CD4-positive, alpha-beta T cell treated with Interleukin-10 for 1 hour (primary cell): ENCODE data around the gene NME4.
A peak's percentile ranks its signal among the peaks of the same experiment; 100 is the strongest.
"Not testable (repeated sequence)": the region's sequence is repeated elsewhere in the genome, so short reads cannot be mapped to it uniquely, and the experiment has no call there.

ENCODE experiments used
- DNase-seq: peaks from one replicate; pipeline ENCODE4 v3.0.0-alpha.2; 2020

Gene NME4

GRCh38 chr16:397135-397661, at the start of gene NME4:
NME4 (plus strand) TSS chr16:397199; CDS start chr16:397223, 24 bp downstream.
- peak; percentile 19 for DNase-seq

DNA sequence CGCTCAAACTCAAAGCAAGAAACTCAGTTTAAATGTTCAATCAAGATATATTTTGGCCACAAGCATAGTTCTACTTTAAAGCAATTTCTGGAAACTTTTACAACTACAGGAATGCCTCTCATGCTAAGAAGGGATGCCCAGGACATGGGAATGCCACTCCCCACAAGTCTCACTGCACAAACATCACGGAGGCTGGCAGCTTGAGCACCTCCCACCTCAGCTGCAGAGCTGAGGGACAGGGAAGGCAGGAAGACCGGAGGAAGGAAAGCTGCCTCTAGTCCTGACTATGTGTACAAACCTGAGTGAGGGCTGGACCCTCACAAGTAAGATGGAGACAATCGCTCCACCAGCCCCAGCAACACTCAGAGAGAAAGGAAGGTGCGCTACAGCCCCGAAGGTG, 49.8 kb upstream of the NME4 start:
- DNase-seq = no peak

- not testable (repeated sequence) for DNase-seq
Observed at GRCh38 chr16:348495-348894, 48.5 kb upstream of the NME4 start.

GRCh38 chr16:349211-349610, 47.8 kb upstream of the NME4 start:
- no peak for DNase-seq

- no peak for DNase-seq
Observed at GRCh38 chr16:350203-350602, 46.8 kb upstream of the NME4 start.

GRCh38 chr16:351804-352520, 45.0 kb upstream of the NME4 start:
- peak; percentile 44 for DNase-seq

DNA sequence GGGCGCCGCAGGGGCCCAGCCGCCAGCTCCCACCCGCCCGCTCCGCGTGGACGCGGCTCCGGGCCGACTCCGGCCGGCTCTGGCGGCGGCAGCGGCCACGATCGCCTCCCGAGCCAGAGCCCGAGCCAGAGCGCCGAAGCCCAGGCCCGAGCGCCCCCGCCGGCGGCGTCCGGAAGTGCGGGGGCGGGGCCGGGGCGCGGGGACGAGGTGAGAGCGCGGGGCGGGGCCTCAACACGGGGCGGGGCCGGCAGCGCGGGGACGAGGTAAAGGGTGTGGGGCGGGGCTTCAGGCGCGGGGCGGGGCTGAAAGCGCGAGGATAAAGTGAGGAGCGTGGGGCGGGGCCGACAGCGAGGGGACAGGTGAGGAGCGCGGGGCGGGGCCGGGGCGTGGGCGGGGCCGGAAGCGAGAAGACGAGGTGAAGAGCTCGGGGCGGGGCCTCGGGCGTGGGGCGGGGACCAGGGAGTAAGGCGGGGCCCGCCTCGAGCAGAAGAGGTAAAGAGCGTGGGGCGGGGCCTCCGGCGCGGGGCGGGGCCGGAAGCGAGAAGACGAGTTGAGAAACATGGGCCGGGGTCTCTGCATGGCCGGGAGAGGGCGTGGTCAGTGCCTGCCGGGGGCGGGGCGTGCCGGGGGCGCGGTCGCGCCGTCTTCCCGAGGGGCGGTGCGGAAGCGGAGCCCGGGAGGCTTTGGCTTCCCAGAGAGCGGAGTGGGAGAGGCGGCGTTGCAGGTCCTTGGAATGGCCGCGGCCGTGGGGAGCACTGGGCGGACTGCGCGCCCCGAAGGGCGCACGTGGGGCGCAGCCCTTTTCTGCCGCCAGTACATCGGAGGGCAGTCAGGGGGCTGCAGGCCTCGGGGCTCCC, 44.2 kb upstream of the NME4 start, which contains the start of gene AXIN1:
TSS of gene AXIN1 (minus strand) at position 177 of the 857 bp plus-strand sequence. CDS start 5,698 bp downstream, outside the sequence.
- DNase-seq = peak; percentile 100

GRCh38 chr16:353404-354290, 43.4 kb upstream of the NME4 start:
- DNase-seq = no peak

DNA sequence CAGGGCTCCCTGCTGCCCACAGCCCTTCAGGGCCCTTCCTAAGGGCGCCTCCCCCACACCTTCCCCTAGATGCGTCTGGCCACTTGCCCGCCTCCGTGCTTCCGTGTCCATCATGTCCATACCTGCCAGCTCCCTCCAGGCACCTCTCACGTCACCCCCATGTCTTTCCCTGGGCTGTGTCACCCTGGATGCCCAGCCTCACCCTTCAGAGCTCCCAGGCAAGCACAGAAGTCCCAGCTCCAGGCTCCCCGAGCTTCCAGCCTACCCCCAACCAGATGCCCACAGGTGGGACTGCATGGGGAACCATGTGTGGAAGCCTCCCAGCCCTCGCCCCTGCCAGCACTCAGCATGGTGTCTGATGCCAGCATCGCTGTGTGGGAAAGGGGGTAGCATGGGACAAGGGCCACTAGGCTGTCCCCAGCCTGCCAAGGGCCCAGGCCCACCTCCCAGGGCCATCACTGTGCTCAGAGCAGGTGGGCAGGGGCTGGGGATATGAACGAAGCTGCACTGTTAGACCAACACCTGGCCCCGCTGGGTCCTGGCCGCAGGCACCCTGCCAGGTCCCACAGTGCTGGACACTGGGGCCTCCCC, 42.6 kb upstream of the NME4 start:
- DNase-seq = no peak

- peak; percentile 71 for DNase-seq
Observed at GRCh38 chr16:354971-355461, 42.0 kb upstream of the NME4 start.

DNA sequence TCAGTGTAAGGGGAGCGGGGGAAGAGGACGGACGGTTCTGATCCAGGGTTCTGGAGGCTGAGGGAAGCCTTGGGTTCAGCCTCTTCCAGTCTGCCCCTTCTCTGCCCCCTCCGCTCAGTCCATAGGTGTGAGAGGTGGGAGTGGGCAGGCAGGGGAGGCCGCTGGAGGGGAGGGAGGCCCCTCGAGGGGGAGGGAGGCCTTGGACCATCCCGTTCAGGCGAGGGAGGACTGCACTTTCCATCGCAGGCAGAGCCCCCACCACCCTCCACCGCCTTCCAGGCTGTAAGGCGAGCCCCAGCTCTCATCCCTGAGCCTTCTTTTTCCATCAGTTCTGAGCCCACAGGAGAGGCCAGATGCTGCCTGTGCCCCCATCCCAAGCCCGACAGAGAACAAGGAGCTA, 40.3 kb upstream of the NME4 start:
- DNase-seq = no peak

GRCh38 chr16:359067-359763, 37.8 kb upstream of the NME4 start:
- no peak for DNase-seq

DNA sequence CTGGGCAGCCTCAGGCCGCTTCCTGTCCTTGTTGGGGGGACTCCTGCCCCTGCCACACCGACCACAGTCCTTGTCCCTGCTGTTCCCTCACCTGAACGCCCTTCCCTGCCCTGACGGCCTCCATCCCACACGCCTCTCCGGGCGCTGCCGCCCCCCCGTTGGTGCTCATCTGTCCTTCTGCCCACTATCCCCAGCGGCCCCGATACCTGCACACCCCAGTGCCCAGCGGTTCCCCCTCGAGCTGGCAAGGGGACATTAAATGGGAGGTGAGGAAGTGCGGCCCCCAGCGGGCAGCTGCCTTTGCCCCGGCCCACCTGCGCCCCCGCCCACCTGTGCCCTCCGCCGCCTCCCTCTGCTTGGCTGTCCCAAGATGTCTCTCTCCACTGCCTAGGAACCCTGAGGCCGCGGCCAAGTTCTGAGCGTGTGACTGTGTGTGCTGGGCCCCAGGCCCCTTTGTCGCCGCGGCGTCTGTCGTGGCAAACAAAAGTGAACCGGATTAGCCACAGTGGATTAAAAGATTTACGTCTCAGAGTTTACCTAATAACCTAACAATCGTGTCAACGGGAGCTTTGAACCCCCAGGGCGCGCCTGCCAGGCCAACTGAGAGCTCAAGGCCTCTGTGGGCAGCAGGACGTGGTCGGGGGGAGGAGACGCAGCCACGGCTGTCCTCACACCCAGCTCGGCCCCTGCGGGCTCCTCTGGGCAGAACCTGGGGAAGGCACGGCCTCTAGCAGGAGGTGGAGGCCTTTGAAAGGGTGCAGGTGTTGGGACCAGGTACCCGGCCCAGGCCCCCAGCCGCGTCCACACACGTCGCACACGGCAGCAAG, 36.9 kb upstream of the NME4 start:
- no peak for DNase-seq

GRCh38 chr16:360698-361336, 36.2 kb upstream of the NME4 start:
- DNase-seq = no peak

DNA sequence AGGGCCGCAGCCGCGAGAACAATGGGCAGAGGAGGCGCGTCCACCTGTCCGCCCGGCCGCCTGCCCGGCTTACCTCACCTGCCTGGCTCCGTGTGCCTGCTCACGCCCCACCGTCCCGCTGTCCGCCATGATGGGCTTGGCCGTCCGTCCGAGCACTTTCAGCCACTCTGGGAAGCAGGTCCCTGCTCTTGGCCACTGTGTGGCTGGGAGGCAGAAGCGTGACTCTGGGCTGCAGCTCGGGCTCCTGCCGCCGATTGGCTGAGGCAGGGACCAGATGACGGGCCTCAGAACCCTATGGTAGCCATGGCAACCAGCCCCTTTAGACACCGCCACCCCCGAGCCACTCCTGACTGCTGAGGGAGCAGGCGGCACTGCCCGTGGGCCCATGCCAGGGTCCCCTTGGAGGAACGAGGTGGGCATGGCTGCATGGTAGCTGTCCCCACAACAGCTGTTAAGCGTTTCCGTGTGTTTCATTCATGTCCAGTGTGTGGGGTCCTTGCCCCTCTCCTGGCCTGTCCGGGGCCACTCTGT, 35.6 kb upstream of the NME4 start:
- no peak for DNase-seq

GRCh38 chr16:361872-362701, 34.9 kb upstream of the NME4 start:
- peak; percentile 80 for DNase-seq

DNA sequence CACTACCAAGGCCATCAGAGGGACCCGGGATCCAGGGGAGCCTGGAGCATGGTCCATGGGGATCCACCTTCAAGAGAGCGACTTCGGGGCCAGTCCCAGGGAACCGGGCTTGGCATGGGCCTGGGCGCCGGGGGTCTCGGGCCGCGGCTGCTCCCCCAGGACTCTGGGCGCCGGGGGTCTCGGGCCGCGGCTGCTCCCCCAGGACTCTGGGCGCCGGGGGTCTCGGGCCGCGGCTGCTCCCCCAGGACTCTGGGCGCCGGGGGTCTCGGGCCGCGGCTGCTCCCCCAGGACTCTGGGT, 34.3 kb upstream of the NME4 start:
- not testable (repeated sequence) for DNase-seq

GRCh38 chr16:363110-363765, 33.8 kb upstream of the NME4 start:
- DNase-seq = no peak
